SKM-1 treated with dmso at 0.1 percent for 144 hours (cell line): Measurements from ENCODE around the gene SLC25A48.
"Not testable (repeated sequence)": the region's sequence is repeated elsewhere in the genome, so short reads cannot be mapped to it uniquely, and the experiment has no call there.

Experiments
- DNase-seq: peaks from one replicate; lab custom pipeline; 2025; ENCODE audit not compliant: unreplicated experiment; lab: John Stamatoyannopoulos, UW

Gene SLC25A48

GRCh38 chr5:135829681-135830383 lies 4.6 kb upstream of the SLC25A48 start:
- peak; percentile 36 for DNase-seq

DNA sequence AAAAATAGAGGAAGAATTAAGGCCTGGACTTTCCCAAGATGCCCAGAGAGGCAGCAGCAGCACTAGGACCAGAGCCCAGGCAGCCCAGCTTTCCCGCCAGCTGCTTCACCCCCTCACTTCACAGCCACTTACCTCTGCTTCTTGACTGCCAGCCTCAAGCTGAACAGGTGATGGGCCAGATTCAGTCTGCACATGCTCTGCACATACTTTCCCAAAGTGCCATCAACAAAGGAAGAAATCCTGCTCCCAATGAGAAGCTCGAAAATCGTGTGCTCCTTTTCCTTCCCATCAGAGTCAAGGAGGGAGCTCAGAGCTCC lies 4.1 kb upstream of the SLC25A48 start:
- DNase-seq = no peak

GRCh38 chr5:135830876-135831275 lies 3.6 kb upstream of the SLC25A48 start:
- DNase-seq = no peak

DNA sequence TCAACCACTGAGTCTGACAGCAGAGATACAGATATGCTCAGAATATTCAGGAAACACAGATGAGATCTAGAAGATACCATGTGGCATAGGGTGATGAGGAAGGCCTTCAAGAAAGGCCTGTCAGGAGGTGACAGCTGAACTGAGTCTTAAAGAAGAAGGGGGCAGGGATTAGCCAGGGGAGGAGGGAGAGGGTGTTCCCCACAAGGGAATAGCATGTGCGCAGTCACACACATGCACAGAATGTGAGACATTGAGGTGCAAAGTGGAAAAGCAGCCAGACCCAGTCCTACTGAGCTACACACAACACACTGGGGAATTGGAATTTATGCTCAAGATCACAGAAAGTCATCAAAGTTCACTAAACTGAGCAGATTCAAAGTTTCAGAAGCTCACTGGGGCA lies 3.0 kb upstream of the SLC25A48 start:
- no peak for DNase-seq

DNA sequence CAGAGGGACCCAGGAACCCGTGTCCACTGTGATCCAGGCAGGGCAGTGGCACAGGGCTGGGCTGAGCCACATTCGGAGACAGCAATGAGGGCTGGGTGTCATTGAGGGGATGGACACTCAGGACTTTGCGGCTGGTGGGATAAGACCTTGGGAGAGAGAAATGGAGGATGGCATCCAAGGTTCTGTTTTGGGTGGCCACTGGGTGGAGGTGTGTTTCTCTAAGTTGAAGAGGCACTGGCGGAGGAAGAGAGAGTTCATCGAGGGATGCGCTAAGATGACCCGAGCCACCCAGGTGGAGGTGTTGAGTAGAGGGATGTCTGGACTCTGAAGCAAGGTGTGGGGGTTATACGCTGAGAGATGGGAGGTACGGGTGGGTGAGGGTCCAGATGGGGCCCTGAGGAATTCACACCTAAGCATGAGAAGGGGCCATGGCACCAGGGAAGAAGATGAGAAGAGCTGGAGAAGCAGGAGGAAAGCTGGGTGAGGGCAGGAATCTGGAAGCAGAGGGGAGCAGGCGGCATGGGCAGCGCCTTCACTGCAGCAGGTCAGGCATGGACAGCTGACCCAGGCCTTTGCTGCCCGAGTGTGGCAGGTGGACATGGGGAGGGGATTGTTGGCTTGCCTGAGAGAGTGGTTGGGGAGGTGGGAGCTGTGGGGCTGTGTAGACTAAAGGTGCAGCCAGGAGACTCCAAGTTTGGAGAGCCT lies 2.5 kb upstream of the SLC25A48 start:
- DNase-seq = no peak

DNA sequence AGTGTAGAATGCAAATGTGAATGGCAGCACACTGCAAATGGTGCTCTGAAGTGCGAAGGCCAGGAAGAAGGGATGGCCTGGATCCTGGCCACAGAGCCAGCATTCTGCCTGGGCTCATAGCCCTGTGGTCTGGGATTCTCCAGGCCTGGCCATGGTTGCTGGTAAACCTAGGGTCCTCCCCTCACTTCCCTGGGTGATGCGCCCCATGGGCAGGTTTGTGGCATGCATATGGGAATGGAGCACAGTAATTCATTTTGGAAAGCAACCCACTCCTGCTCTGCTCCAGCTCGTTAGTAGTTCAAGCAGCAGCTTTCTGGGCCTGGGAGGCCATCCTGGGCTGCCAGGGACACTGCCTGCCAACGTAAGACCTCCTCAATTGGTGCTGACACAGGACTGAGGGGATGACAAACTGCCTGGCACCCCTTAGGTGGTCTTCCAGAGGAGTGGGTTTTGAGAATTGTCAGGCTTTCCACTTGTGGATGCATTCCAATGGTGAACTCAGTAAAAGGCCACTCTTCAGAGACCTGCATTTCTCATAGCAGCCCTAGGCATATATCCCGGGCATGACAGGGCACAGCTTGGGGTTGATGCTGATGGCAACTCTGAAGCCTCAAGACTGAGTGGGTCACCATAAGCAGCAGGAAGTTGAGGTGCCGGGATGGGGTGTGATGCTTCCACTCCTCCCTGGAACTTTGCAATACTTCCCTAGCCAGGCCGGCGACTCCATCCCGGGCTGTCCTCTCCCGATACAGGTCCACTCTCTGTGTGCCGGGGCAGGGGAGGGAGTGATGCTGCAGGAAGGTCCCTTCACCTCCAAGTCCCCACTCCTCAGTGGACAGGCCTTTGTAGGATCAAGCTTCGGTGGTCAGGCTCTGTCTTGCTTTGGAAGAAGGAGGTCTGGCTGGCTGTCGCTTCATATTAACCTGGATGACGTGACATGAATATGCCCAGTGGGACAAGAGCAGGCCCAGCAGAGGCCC lies 1.2 kb upstream of the SLC25A48 start:
- no peak for DNase-seq

DNA sequence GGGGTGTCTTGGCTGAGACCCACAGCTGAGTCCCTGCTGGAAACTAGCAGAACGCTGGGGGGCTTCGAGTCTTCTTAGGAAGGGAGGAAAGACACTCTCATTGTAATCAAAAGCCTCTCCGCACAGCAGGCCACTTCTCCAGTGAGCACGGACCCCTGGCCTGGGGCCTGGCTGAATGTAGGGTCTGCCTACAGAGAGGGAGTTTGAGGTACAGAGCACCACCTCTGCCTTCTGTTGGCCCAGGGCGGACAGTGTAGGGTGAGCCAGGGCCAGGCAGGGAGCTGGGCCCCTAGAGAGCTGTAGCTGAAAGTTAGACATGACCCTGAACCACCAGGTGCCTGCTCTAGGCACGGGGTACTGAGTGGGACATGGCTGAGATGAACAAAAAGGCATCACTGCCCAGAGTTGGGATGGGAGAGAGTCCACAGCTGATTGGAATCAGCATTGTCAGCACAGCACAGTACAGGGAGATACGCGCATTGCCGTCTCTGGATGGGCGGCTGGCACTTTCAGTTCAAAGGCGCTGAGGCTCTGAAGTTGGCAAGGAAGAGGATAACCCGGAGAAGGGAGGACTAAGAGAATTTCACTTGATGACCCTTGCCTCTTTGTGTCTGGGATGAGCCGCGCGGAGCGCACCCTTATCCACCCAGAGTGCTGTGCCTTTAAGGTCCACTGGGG lies 363 bp upstream of the SLC25A48 start:
- DNase-seq = no peak

- no peak for DNase-seq
These were observed 1.3 kb downstream of the SLC25A48 start for GRCh38 chr5:135835766-135836165.

DNA sequence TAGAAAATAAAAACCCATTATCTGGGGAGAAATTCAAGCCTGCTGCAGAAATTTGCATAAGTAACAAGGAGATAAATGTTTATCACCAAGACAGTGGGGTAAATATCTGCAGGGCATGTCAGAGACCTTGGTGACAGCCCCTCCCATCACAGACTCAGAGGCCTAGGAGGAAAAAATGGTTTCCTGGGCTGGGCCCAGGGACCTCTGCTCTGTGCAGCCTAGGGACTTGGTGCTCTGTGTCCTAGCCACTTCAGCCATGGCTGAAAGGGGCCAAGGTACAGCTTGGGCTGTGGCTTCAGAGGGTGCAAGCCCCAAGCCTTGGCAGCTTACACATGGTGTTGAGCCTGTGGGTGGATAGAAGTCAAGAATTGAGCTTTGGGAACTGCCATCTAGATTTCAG lies 3.9 kb downstream of the SLC25A48 start:
- DNase-seq = not testable (repeated sequence)

GRCh38 chr5:135839566-135839965 lies 5.1 kb downstream of the SLC25A48 start:
- DNase-seq = no peak

DNA sequence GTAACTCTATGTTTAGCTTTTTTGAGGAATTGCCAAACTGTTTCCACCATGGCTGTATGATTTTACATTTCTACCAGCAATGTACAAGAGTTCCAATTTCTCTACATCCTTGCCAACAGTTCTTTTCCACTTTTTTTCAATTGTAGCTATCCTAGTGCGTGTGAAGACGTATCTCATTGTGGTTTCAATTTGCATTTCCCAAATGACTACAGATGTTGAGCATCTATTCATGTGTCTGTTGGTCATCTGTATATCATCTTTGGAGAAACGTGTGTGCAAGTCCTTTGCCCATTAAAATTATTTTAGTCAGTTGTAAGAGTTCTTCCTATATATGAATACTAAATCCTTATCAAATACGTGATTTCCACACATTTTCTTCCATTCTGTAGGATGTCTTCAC lies 6.5 kb downstream of the SLC25A48 start:
- no peak for DNase-seq

DNA sequence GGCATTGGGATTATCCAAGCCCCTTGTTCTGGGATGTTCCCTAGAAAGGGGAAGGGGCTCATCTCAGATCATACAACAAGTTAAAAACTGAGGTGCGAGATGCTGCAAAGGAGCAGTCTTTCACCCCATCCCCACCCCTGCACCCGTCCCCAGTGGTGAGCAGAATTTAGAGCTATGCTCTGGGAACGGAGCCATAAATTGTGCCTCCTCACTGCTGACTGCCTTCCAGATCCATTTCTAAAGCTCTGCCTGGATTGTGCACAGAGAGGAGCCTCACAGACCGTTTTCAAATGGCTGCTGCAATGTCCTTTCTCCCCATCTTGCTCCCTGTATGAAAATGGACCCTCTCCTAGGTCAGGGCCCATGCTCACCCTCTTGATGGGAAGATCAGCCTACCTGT lies 8.3 kb downstream of the SLC25A48 start:
- DNase-seq = no peak

- no peak for DNase-seq
These were observed 9.3 kb downstream of the SLC25A48 start for GRCh38 chr5:135843571-135844337.

GRCh38 chr5:135846311-135846710 lies 11.8 kb downstream of the SLC25A48 start:
- DNase-seq = no peak

DNA sequence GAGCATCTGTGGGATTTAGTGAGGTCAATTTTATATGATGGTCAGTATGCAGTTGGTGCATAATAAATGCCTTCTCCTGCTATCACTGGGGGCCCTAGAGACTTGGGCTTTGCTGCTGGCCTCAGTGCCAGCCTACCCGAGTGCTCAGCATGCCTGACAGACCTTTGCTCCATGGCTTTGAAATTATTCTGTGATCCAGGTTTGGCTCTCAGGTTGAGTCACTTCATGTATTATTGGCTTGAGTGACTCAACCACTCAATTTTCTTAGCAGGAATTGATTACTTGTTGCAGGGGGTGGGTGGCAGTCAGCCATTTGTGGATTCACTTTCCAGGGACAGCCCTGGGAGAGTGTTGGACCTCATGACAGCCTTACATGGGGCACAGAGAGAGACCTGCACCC lies 13.5 kb downstream of the SLC25A48 start:
- DNase-seq = no peak

DNA sequence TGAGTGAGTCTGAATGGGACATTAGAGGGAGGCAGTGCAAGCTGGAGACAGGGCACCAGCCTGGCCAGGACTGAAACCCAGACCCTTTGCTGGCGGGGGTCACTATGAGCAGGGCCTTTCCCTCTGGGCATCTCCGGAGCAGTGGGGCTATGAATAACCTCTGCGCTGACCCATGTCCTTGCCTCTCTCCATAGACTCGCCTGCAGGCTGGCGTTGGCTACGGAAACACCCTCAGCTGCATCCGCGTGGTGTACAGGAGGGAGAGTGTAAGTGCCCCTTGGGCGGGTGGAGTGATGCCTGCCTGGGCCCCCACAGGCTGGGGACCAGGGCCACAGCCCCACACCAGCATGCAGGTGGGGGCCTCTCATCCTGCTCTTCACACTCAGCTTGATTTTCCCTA lies 15.8 kb downstream of the SLC25A48 start:
- DNase-seq = no peak

- no peak for DNase-seq
These were observed 16.2 kb downstream of the SLC25A48 start for GRCh38 chr5:135850671-135851070.

DNA sequence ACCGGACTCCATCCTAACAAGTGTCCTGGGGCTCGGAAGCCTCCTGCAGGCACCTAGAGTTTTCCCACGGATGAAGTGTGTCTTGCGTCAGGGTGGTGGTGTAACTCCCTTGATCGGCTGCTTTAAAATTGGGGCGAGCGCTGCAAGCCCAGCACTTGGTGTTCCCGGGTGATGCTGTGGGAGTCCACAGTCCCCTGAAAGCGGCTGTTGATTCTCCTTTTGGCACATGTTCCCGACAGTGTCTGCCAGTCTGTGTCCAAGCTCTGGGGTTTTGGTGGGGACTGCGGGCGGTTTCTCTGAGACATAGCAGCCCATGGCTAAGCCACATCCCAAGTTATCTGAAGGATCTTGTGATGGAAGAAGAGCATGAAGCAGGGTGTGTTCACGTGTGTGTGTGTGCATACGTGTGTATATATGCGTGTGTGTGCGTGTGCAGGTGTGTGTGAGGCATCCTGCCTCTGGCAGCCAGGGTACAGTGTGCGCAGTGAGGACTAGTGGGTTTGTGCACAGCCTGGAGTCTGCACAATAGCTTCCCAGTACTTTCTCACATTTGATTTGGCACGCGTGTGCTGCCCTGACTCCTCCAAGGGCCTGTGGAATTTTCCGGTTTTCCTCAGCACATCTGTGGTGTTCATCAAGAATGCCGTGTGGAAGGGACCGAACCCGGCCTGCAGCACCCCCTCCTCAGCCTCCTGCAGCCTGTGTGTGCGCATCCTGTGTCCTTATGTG lies 16.9 kb downstream of the SLC25A48 start:
- DNase-seq = no peak

DNA sequence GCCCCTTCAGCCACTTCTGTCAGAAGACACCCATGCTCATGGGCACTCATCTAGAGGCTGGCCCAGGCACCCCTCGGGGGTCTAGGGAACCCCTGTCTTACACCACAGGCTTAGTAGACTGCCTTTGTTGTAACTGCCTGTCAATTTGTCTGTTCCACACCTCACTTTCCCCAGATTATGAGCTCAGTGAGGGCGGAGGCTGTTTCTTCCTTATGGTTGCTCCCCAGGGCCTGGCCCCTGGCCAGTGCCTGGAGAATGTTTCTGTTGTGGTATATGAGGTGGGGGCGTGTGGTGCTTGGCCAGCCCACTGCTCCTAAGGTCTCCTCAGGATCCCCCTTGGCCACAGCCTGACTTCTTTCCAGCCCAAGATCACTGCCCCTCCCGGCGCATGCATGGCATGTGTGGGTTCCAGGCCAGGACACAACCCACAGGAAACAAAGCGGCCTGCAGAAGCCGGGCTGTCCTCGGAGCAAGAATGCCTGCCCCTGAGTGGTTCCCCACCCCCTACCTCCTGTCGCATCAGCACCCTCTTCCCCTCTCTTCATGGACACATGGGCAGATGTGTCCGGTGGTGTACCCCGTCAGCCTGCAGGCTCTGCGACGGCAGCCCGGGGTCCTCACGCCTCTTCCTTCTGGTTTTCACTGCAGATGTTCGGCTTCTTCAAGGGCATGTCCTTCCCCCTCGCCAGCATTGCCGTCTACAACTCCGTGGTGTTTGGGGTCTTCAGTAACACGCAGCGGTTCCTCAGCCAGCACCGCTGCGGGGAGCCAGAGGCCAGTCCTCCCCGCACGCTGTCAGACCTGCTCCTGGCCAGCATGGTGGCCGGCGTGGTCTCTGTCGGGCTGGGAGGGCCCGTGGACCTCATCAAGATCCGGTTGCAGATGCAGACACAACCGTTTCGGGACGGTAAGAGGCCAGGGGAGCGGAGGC lies 17.7 kb downstream of the SLC25A48 start:
- no peak for DNase-seq
